MM.1S (cell line): Measurements from ENCODE around the gene PPM1A.

Experiments
- CTCF ChIP-seq: fragments of 300-600 bp; sonication (generic); IDR thresholded peaks from 2 replicates; pipeline ENCODE4 v1.5.1; 2016; ENCODE audit warnings: antibody characterized with exemption, low read length, mixed read lengths
- EZH2 ChIP-seq: fragments of 300-600 bp; sonication (generic); optimal IDR thresholded peaks from 2 replicates; pipeline ENCODE3; 2017; ENCODE audit warnings: low read depth, mild to moderate bottlenecking, antibody characterized with exemption, low read length, mixed read lengths

- TF ChIP-seq CTCF: no peak
- no peak for TF ChIP-seq EZH2
Observed at GRCh38 chr14:60242429-60242828, 6.6 kb upstream of the PPM1A start.
